H1 (cell line): ENCODE results near the gene KBTBD12. TPM values are rescaled to one million over a fixed set of nuclear protein-coding genes. Genes with fewer than 3 reads are reported as not detected.

Experiments
- CTCF ChIA-PET: fragments of 300-600 bp; sonication (Branson Sonifier 250); formaldehyde crosslinking; loops from one replicate; lab custom pipeline; 2021; ENCODE audit not compliant: partially characterized antibody; lab: Charles Lee
- POLR2A ChIA-PET: fragments of 300-600 bp; sonication (Branson Sonifier 250); formaldehyde crosslinking; loops from one replicate; lab custom pipeline; 2021; ENCODE audit warnings: inconsistent platforms; ENCODE audit not compliant: partially characterized antibody; lab: Charles Lee
- DNase-seq, 2 experiments: peaks; one replicate each; pipeline versions ENCODE4 v3.0.0 to v3.0.0-alpha.2; 2010 to 2022; ENCODE audit warnings: low spot score in 2 of 2, low read depth in 1 of 2, mixed read lengths in 1 of 2
- FAIRE-seq: peaks from 2 replicates; lab custom pipeline; 2011; peaks lifted over from hg19 to GRCh38; lab: Jason Lieb, UNC
- H2AFZ ChIP-seq: 2 replicates; pipeline ENCODE4 v1.8.1; 2012; ENCODE audit warnings: low read length, inconsistent platforms
- H2AK5ac ChIP-seq: 2 replicates; pipeline ENCODE4 v1.6.1; 2013; ENCODE audit warnings: low read depth, low read length
- H2BK120ac ChIP-seq: replicated peaks from 2 replicates; pipeline ENCODE3; 2013; ENCODE audit warnings: low read depth, low read length, inconsistent platforms
- H2BK12ac ChIP-seq: 2 replicates; pipeline ENCODE4 v1.6.1; 2013; ENCODE audit warnings: low read depth, low read length
- H2BK15ac ChIP-seq: 2 replicates; pipeline ENCODE4 v1.6.1; 2013; ENCODE audit warnings: low read length
- H2BK20ac ChIP-seq: 2 replicates; pipeline ENCODE4 v1.6.1; 2013; ENCODE audit warnings: low read length
- H2BK5ac ChIP-seq: 2 replicates; pipeline ENCODE4 v1.6.1; 2013; ENCODE audit warnings: low read depth, low read length
- H3K14ac ChIP-seq: 2 replicates; pipeline ENCODE4 v1.6.1; 2013; ENCODE audit warnings: inconsistent platforms; ENCODE audit not compliant: insufficient read length
- H3K18ac ChIP-seq: 2 replicates; pipeline ENCODE4 v1.6.1; 2013; ENCODE audit warnings: low read length; ENCODE audit errors: extremely low read depth
- H3K23ac ChIP-seq: 2 replicates; pipeline ENCODE4 v1.6.1; 2013; ENCODE audit warnings: inconsistent platforms; ENCODE audit not compliant: insufficient read length
- H3K23me2 ChIP-seq: 2 replicates; pipeline ENCODE4 v1.6.1; 2013; ENCODE audit warnings: low read depth, low read length
- H3K27ac ChIP-seq: 2 replicates; pipeline ENCODE4 v1.6.1; 2011; ENCODE audit warnings: low read depth, low read length, inconsistent platforms
- H3K27me3 ChIP-seq, 4 experiments: replicated peaks in 1 of 4; 1 replicate in 1 of 4; 2 replicates in 3 of 4; pipeline versions ENCODE4 v1.6.1 to v1.8.1; 2011 to 2013; ENCODE audit warnings: low read length in 3 of 4, mild to moderate bottlenecking in 3 of 4, inconsistent platforms in 2 of 4, mixed read lengths in 2 of 4, moderate library complexity in 1 of 4; ENCODE audit not compliant: control insufficient read depth in 3 of 4, insufficient read depth in 3 of 4; ENCODE audit errors: extremely low read depth in 1 of 4
- H3K36me3 ChIP-seq, 4 experiments: 2 replicates each; pipeline versions ENCODE4 v1.6.1 to v1.8.1; 2011 to 2013; ENCODE audit warnings: mild to moderate bottlenecking in 4 of 4, low read length in 3 of 4, moderate library complexity in 2 of 4, control low read depth in 1 of 4, inconsistent platforms in 1 of 4; ENCODE audit not compliant: insufficient read depth in 4 of 4, control insufficient read depth in 2 of 4
- H3K4ac ChIP-seq: replicated peaks from 2 replicates; pipeline ENCODE3; 2013; ENCODE audit warnings: low read length, low read depth, mixed read lengths, inconsistent platforms; ENCODE audit not compliant: insufficient read length
- H3K4me1 ChIP-seq, 4 experiments: replicated peaks in 1 of 4; 1 replicate in 1 of 4; 2 replicates in 3 of 4; pipeline versions ENCODE4 v1.6.1 to v1.8.1; 2011 to 2013; ENCODE audit warnings: low read length in 3 of 4, inconsistent platforms in 2 of 4, mixed read lengths in 1 of 4; ENCODE audit not compliant: insufficient read depth in 4 of 4, control insufficient read depth in 3 of 4
- H3K4me2 ChIP-seq, 2 experiments: 2 replicates each; pipeline versions ENCODE4 v1.6.1 to v1.8.1; 2011 to 2013; ENCODE audit warnings: low read depth in 2 of 2, low read length in 2 of 2, control low read depth in 1 of 2, inconsistent platforms in 1 of 2, mild to moderate bottlenecking in 1 of 2; ENCODE audit not compliant: insufficient read depth in 1 of 2
- H3K4me3 ChIP-seq, 4 experiments: fragments of 200-600, 300-600 bp in 1 of 4; sonication (generic), shearing (Covaris generic), sonication (Bioruptor Twin) in 1 of 4; 2 replicates each; pipeline versions ENCODE4 v1.5.1 to v1.8.1; 2011 to 2016; ENCODE audit warnings: low read length in 4 of 4, low read depth in 3 of 4, control low read depth in 2 of 4, inconsistent platforms in 2 of 4, mild to moderate bottlenecking in 2 of 4, mixed read lengths in 1 of 4, moderate library complexity in 1 of 4; ENCODE audit not compliant: insufficient read depth in 2 of 4; ENCODE audit errors: extremely low read depth in 1 of 4
- H3K56ac ChIP-seq: replicated peaks from 2 replicates; pipeline ENCODE3; 2013; ENCODE audit warnings: low read depth, mild to moderate bottlenecking, mixed read lengths, low read length, inconsistent platforms; ENCODE audit not compliant: insufficient read length
- H3K79me1 ChIP-seq: 2 replicates; pipeline ENCODE4 v1.6.1; 2013; ENCODE audit warnings: low read depth, low read length, control low read depth
- H3K79me2 ChIP-seq, 2 experiments: 2 replicates each; pipeline versions ENCODE4 v1.6.1 to v1.8.1; 2012 to 2013; ENCODE audit warnings: low read length in 2 of 2, mild to moderate bottlenecking in 2 of 2, inconsistent platforms in 1 of 2; ENCODE audit not compliant: insufficient read depth in 2 of 2, control insufficient read depth in 1 of 2
- H3K9ac ChIP-seq, 4 experiments: replicated peaks in 1 of 4; 1 replicate in 1 of 4; 2 replicates in 3 of 4; pipeline versions ENCODE4 v1.6.1 to v1.8.1; 2011 to 2013; ENCODE audit warnings: low read depth in 3 of 4, low read length in 3 of 4, control low read depth in 2 of 4, mild to moderate bottlenecking in 2 of 4, moderate library complexity in 2 of 4, inconsistent platforms in 1 of 4; ENCODE audit errors: extremely low read depth in 1 of 4
- H3K9me3 ChIP-seq, 2 experiments: 2 replicates each; pipeline versions ENCODE4 v1.6.1 to v1.8.1; 2012 to 2013; ENCODE audit warnings: mild to moderate bottlenecking in 2 of 2, moderate library complexity in 2 of 2, control low read depth in 1 of 2, inconsistent platforms in 1 of 2, low read depth in 1 of 2, low read length in 1 of 2, mixed read lengths in 1 of 2; ENCODE audit not compliant: insufficient read depth in 2 of 2
- H4K20me1 ChIP-seq, 2 experiments: replicated peaks in 1 of 2; 2 replicates each; pipeline versions ENCODE3 to v1.8.1; 2011 to 2013; ENCODE audit warnings: inconsistent platforms in 2 of 2, low read length in 2 of 2, mild to moderate bottlenecking in 1 of 2; ENCODE audit not compliant: insufficient read depth in 2 of 2, control insufficient read depth in 1 of 2
- H4K5ac ChIP-seq: 2 replicates; pipeline ENCODE4 v1.6.1; 2013; ENCODE audit warnings: low read length, low read depth, mixed read lengths, inconsistent platforms; ENCODE audit not compliant: insufficient read length
- H4K8ac ChIP-seq: 2 replicates; pipeline ENCODE4 v1.8.0; 2013; ENCODE audit warnings: mild to moderate bottlenecking, moderate library complexity, low read length, inconsistent platforms; ENCODE audit not compliant: insufficient read depth; ENCODE audit errors: extremely low read depth
- H4K91ac ChIP-seq: replicated peaks from 2 replicates; pipeline ENCODE3; 2013; ENCODE audit warnings: low read length, mixed read lengths, inconsistent platforms; ENCODE audit not compliant: insufficient read length
- ASH2L ChIP-seq: fragments of 200-600, 300-600 bp; sonication (generic); IDR thresholded peaks from one replicate; pipeline ENCODE4 v1.7.1; 2017; ENCODE audit warnings: low read length
- BCL11A ChIP-seq, 2 experiments: IDR thresholded peaks; one replicate each; pipeline ENCODE4 v1.6.1; 2011; ENCODE audit warnings: low read depth in 2 of 2, low read length in 2 of 2, mild to moderate bottlenecking in 2 of 2
- CREB1 ChIP-seq: IDR thresholded peaks from 2 replicates; pipeline ENCODE4 v1.6.1; 2012; ENCODE audit warnings: inconsistent platforms
- RAD21 ChIP-seq, 2 experiments: IDR thresholded peaks in 1 of 2; conservative IDR thresholded peaks in 1 of 2; 2 replicates each; pipeline ENCODE4 v1.6.1; 2011; ENCODE audit warnings: low read depth in 2 of 2, low read length in 2 of 2, improper control_type of control experiment in 1 of 2, inconsistent platforms in 1 of 2, mild to moderate bottlenecking in 1 of 2, moderate library complexity in 1 of 2
- SAP30 ChIP-seq: fragments of 300-600 bp; sonication (generic); IDR thresholded peaks from 2 replicates; pipeline ENCODE4 v1.7.1; 2012; ENCODE audit warnings: low read length, moderate library complexity, mild to moderate bottlenecking, inconsistent platforms; ENCODE audit not compliant: insufficient read depth, insufficient replicate concordance
- TBP ChIP-seq: IDR thresholded peaks from 2 replicates; pipeline ENCODE4 v1.6.1; 2011; ENCODE audit warnings: low read depth, low read length, improper control_type of control experiment
- TCF12 ChIP-seq: IDR thresholded peaks from 2 replicates; pipeline ENCODE4 v1.6.1; 2011; ENCODE audit warnings: low read depth, mild to moderate bottlenecking, low read length
- YY1 ChIP-seq: IDR thresholded peaks from 2 replicates; pipeline ENCODE4 v1.6.1; 2011; ENCODE audit warnings: low read depth, mild to moderate bottlenecking, low read length
- WGBS, 2 experiments: shearing (Covaris generic) in 1 of 2; methylation state at CpG; one replicate each; pipeline versions ENCODE4 v1.1.6 to v1.1.7; 2013 to 2015; ENCODE audit warnings: low lambda C conversion rate in 2 of 2, mixed read lengths in 2 of 2, inconsistent platforms in 1 of 2, low coverage in 1 of 2, missing lambda C conversion rate in 1 of 2; ENCODE audit not compliant: insufficient replicate concordance in 2 of 2, insufficient coverage in 1 of 2, insufficient read length in 1 of 2; ENCODE audit errors: extremely low coverage in 1 of 2, missing lambda C conversion rate in 1 of 2; 5-methylcytosine and 5-hydroxymethylcytosine counted together
- polyA plus RNA-seq, 7 experiments: library from polyadenylated mRNA; depleted of rRNA in 3 of 7; stranded (reverse) in 5 of 7; unstranded in 2 of 7; fragments of >200 nt in 5 of 7; fragments of 200-250 nt in 2 of 7; gene quantifications; 1 replicate in 5 of 7; 2 replicates in 1 of 7; 4 replicates in 1 of 7; pipeline versions ENCODE4 v1.2.1 to v1.2.3, GENCODE V29; 2011 to 2013; ENCODE audit warnings: missing spikeins in 2 of 7, mixed read lengths in 2 of 7
- total RNA-seq: library from RNA; stranded (reverse); fragmentation: NEBNext Ultra II Directional; extraction: Animal tissue kit (Norgen Biotek cat#: 25700); gene quantifications from 2 replicates; pipeline ENCODE4 v1.2.1, GENCODE V29; 2021
- TF ChIP-seq, protein P1 (sequence below), 3 experiments: IDR thresholded peaks; 1 replicate in 2 of 3; 2 replicates in 1 of 3; pipeline versions ENCODE4 v1.5.1 to v1.6.1; 2011; ENCODE audit warnings: low read length in 3 of 3, mild to moderate bottlenecking in 3 of 3, inconsistent platforms in 2 of 3, low read depth in 1 of 3, moderate library complexity in 1 of 3; ENCODE audit not compliant: insufficient read depth in 1 of 3; ENCODE audit errors: control extremely low read depth in 1 of 3

Gene KBTBD12
- total and polyA plus RNA-seq, 2 of the 8 experiments (the other 6 are each of a cell fraction or from before 2014, with no cell fraction given), result 0.33 to 0.63 TPM

DNA sequence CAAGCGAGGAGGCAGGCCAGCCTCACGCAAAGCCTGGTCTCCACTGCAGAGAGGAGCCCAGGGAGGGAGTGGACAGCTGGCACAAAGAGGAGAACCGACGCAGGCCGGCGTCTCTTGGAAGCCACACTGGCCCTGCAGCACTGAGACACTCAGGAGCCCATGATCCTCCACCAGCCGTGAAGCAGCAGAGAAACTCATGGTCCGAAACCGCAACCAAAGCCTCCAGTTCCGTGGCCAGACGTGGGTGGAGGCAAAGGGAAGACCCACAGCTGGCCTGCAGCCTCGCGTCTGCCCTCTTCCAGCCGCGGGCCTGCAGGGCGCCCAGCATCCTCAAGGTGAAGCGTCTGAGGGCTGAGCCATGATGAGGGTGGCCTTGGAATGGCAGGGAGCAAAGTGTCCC, 75.0 kb downstream of the KBTBD12 start:
- H3K79me1 ChIP-seq, result no peaks in the 10 kb centered on the region
- no peak for FAIRE-seq
- H4K8ac ChIP-seq, result no peak overlapping the region; the same call in 1 of the 2 replicates
- peaks cover 0 to 4% of the 10 kb centered on the region in 2 experiments for H4K20me1 ChIP-seq
- no peak overlapping the region for H3K4me3 ChIP-seq
- no peaks in the 10 kb centered on the region for H3K9me3 ChIP-seq
- H2BK12ac ChIP-seq, result no peak overlapping the region
- H2BK20ac ChIP-seq, result no peak overlapping the region
- H3K23ac ChIP-seq, result no peak overlapping the region
- no peak overlapping the region for H4K5ac ChIP-seq
- H3K27me3 ChIP-seq, result peaks cover 0 to 13% (median 8%) of the 10 kb centered on the region in 4 experiments; a peak in 6 of 7 replicates
- no peak overlapping the region for H3K4me2 ChIP-seq
- no peak for DNase-seq
- no peak overlapping the region for H3K4ac ChIP-seq
- H4K91ac ChIP-seq, result no peak overlapping the region
- peaks cover 0 to 3% (median 0%) of the 10 kb centered on the region in 4 experiments; a peak in 2 of 7 replicates for H3K4me1 ChIP-seq
- H3K14ac ChIP-seq, result no peak overlapping the region
- CTCF ChIA-PET, result interaction anchor here (0.8 to 2.5 kb wide), 3 partner anchors 16 to 230 kb away, joined by 3 to 6 read pairs (median 6); no protein-coding TSS in a partner anchor
- no peak overlapping the region for H3K18ac ChIP-seq
- H3K27ac ChIP-seq, result no peak overlapping the region
- H2AFZ ChIP-seq, result no peak overlapping the region
- H2BK120ac ChIP-seq, result no peak overlapping the region
- no peak overlapping the region for H3K56ac ChIP-seq
- TF ChIP-seq TBP (no peak), ASH2L (no peak), YY1 (no peak), TCF12 (no peak), SAP30 (no peak), RAD21 (IDR thresholded peaks at IDR 0.05 in 1 of 2, conservative IDR thresholded peaks at IDR 0.05 in 1 of 2; ENCODE audit: low read depth in 2 of 2, low read length in 2 of 2) (no peak), BCL11A (IDR thresholded peaks at IDR 0.05; ENCODE audit: low read depth in 2 of 2, low read length in 2 of 2) (no peak), CREB1 (no peak)
- TF ChIP-seq, protein P1, sequence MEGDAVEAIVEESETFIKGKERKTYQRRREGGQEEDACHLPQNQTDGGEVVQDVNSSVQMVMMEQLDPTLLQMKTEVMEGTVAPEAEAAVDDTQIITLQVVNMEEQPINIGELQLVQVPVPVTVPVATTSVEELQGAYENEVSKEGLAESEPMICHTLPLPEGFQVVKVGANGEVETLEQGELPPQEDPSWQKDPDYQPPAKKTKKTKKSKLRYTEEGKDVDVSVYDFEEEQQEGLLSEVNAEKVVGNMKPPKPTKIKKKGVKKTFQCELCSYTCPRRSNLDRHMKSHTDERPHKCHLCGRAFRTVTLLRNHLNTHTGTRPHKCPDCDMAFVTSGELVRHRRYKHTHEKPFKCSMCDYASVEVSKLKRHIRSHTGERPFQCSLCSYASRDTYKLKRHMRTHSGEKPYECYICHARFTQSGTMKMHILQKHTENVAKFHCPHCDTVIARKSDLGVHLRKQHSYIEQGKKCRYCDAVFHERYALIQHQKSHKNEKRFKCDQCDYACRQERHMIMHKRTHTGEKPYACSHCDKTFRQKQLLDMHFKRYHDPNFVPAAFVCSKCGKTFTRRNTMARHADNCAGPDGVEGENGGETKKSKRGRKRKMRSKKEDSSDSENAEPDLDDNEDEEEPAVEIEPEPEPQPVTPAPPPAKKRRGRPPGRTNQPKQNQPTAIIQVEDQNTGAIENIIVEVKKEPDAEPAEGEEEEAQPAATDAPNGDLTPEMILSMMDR (IDR thresholded peaks at IDR 0.05; ENCODE audit: control extremely low read depth in 1 of 3, insufficient read depth in 1 of 3, low read depth in 1 of 3, low read length in 3 of 3), result no peak
- 81% methylated on average over 12 of the region's 17 CpGs; no CpG with 5 or more reads in 1 of the 2 experiments for WGBS, 2 experiments
- no peaks in the 10 kb centered on the region for H3K36me3 ChIP-seq
- H3K9ac ChIP-seq, result no peak overlapping the region
- H2BK5ac ChIP-seq, result no peak overlapping the region
- no peak overlapping the region for H2BK15ac ChIP-seq
- H2AK5ac ChIP-seq, result no peak overlapping the region
- H3K23me2 ChIP-seq, result no peaks in the 10 kb centered on the region
- POLR2A ChIA-PET, result no interaction called here
- H3K79me2 ChIP-seq, result no peaks in the 10 kb centered on the region
